ENCODE data around the gene ZNF302.

DNA sequence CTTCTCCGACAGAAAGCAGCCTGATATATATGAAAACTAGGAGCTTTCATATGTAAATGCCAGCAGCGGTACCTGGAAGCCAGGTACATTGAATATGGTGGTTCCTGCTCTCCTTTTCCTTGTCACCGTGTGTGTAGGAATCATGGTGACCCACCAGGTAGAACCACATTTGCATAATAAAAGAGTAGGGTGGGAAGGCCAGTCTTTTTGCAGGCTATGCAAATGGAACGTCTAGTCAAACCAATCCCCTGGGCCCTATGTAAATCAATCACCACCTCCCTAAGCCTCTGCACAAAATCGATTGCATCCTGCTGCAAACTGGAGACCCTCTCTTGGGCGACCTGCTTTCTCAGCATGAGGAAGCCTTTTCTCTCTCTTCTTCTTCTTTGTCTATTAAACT lies 34.4 kb downstream of the ZNF302 start:
- TF ChIP-seq, protein P1, sequence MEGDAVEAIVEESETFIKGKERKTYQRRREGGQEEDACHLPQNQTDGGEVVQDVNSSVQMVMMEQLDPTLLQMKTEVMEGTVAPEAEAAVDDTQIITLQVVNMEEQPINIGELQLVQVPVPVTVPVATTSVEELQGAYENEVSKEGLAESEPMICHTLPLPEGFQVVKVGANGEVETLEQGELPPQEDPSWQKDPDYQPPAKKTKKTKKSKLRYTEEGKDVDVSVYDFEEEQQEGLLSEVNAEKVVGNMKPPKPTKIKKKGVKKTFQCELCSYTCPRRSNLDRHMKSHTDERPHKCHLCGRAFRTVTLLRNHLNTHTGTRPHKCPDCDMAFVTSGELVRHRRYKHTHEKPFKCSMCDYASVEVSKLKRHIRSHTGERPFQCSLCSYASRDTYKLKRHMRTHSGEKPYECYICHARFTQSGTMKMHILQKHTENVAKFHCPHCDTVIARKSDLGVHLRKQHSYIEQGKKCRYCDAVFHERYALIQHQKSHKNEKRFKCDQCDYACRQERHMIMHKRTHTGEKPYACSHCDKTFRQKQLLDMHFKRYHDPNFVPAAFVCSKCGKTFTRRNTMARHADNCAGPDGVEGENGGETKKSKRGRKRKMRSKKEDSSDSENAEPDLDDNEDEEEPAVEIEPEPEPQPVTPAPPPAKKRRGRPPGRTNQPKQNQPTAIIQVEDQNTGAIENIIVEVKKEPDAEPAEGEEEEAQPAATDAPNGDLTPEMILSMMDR (IDR thresholded peaks at IDR 0.05; ENCODE audit: insufficient read depth, low read depth, low read length): no peak
- no peak for TF ChIP-seq EZH2 (IDR thresholded peaks at IDR 0.05; ENCODE audit: insufficient read depth, low read length)
